Stimulated activated CD8-positive, alpha-beta memory T cell treated with anti-CD3 and anti-CD28 coated beads, Interleukin-7, amount 100 ng/mL, for 48 hours (primary cell): ENCODE measurements around the gene HPN.

Source experiments
- DNase-seq, 2 donors: peaks; one replicate each; pipeline ENCODE4 v3.0.0-alpha.2; 2020; ENCODE audit warnings: low read depth in 1 of 2; ENCODE audit errors: extremely low read depth in 1 of 2

The HPN gene

DNA sequence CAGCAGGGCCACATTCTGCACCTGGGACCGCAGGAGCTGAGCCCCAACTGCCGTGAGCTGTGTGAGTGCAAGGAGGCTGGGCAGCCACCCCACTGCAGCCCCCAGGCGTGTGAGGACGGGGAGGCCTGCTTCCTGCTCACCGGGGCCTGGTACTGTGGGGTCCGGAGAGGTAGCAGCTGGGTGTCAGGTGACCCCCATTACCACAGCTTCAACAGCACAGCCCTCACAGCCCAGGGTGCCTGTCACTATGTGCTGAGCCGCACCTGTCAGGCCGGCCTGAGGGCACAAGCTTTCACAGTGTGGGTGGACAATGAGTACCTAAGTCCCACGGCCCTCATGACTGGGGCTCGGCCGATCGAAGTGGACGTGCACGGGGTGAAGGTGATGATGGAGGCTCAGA lies 38.3 kb downstream of the HPN start:
- DNase-seq: no peak

DNA sequence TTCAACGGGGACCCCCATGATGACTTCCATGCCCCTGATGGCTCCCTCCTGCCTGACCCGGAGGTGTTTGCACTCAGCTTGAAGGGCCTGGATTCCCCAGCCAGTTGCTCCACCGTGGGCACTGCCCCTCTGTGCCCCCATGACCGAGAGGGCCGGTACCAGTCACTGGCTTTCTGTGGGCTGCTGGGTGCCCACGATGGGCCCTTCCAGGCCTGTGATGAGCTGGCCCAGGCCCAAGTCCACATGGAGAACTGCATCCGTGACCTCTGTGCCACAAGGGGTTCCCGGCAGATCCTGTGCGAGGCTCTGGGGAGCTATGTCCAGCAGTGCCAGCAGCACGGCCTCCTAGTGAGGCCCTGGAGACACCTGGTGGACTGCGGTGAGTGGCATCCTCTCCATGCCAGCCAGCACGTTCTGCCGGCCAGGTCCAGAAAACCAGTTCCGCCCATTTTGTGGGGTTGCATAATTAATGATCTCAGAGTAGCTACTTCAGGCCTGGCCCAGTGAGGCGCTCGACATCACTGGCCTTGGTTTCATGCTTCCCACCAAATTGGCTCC lies 39.2 kb downstream of the HPN start:
- DNase-seq: no peak

DNA sequence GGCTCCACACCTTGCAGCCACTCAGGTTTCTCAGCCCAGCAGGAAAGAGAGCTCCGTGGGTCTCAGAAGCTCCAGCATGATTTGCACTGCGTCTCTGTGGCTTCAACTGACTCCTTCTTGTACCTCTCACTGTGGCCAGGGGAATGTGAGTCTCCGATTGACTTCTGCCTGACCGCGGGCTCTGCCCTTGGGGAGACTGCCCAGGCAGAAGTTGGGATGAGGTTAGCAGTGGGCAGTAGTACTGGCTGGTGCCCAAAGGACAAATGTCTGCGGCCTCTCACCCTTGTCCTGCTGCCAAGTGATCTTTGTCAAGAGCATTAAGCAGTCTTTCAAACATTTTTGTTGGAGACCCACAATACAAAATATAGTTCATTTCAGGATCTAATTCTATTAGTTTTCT lies 39.7 kb downstream of the HPN start:
- no peak for DNase-seq

DNA sequence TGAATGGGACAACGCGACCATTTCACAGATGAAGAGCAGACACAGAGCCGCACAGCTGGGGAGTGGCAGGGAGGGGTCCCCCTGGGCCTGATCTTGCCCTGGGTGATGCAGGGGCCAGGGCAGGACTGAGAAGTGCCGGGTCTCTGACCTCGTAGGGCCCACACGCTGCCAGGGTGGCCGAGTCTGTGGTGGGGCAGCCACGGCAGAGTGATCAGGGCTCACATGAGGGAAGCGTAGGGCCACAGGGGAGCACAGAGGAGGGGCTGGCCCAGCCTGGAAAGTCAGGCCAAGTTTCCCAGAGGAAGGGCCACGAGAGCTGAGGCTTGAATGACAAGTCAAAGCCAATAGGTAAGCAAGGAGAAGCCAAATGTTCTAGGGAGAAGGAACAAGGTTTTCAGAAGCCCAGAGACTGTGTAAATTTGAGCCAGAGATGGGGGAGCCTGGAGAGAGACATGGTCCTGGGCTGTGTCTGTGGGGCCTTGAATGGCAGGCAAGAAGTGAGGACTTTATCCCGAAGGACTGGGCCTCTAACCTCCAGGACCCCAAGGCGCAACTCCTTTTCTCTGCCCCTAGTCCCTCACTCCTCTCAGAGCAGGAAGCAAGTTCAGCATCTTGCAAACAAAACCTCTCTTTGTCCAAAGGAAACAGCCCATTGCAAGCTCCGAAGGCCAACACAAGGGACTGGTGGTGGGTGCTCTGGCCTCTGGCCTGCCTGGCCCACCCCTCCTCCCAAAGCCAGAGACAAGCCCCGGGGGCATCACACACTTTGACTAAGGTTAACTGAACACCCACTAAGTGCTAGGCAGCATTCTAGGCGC lies 42.4 kb downstream of the HPN start:
- DNase-seq: no peak

DNA sequence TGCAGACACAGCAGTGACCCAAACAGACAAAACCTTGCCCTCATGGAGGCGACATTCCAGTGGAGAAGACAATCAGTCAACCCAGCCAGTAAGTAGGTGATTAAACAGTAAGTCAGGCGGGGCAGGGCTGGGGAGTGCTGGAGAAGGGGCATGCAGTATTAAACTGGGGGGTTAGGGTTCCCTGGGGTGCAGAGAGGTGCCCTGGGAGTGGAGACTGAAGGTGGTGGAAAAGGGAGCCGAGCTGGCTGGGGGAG lies 42.9 kb downstream of the HPN start:
- DNase-seq: no peak

DNA sequence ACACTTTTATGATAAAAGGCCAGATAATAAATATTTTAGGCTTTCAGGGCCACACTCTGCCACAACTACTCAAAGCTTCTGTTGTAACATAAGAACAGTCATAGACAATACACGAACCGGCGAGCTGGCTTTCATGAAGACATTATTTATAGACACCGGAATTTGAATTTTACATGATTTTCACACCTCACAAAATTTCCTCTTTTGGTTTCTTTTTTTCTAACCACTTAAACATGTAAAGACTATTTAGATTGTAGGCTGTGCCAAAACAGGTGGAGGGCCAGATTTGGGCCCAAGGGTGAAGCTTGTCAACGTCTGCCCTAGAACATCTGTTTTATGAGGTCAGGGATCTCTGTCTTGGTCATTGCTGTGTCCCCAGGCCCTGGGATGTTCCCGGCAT lies 44.4 kb downstream of the HPN start:
- no peak for DNase-seq

DNA sequence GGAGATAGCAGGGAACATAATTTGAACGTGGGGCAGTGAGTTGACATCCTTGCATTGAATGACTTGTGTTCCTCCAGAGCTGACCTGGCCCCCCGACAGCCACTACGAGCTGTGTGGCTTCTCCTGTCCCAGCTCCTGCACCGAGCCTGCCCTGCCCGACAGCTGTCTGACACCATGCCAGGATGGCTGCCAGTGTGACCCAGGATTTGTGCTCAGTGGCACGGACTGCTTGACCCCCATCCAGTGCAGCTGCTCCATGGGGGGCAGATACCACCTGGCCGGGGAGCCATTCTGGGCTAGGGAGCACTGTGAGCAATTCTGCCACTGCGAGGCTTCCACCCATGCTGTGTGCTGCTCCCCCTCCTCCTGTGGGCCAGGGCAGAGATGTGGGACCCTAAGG lies 44.9 kb downstream of the HPN start:
- no peak for DNase-seq

DNA sequence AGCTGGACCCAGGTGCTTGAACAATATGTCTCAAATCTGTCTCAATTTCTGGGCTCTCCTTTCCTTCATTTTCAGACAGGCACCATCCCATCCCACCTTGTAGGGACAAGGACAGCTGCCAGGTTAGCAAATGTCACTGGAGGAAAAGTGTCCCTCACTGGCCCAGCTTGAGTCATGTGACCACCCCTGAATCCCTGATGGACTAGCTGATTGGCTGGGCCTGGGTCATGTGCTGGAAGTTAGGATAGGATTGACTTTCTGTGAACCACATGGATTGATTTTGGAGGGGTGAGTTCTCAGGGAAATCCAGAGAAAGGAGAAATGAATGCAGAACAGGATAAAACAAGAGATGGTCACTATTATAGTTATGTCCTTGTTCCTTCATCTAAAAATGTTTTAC lies 45.9 kb downstream of the HPN start:
- no peak for DNase-seq

DNA sequence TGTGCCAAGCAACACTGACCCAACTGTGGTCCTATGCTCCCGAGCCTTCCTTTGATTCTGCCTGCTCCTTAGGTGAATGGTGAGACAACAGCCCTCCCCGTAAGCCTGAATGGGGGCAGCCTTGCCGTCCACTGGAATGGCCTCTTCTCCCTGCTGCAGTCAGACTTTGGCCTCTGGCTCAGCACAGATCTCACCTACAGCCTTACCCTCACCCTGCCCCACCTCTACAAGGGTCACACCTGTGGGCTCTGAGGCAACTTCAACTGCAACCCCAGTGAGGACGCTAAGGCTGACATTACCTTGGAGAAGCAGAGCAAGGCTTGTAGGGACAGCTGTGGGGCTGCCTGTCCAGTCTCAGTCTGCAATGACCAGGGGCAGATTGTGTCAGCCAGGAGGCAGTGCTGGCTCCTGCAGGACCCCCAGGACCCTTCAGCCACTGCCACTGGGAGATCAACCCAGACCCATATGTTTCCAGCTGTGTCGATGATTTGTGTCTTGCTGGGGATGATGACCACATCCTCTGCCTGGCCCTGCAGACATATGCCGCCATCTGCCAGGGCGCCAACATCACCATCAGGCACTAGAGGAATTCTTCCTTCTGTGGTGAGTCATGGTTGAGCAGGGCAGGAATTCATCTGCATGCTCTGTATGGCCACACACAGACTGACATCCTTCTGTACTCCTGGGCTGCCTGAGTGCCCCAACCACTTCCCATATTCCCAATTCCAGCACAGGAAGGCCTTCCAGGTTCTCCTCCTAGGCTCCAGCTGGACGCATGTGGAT lies 46.8 kb downstream of the HPN start:
- no peak for DNase-seq

DNA sequence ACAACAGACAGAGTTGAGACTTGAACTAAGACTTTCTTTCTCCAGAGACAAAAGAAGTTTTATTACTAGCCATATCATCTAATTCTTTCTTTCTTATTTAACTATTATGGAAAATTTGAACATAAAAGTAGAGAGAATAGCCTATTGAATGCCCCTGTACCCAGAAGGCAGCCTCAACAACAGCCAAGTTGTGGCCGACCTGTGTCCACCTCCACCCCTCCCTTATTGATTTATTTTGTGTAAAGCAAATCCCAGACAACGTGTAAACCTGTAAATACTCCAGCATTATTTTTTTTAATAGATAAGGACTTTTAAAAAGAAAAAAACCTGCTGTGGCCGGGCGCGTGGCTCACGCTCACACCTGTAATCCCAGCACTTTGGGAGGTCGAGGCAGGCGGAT lies 48.0 kb downstream of the HPN start:
- DNase-seq: no peak

DNA sequence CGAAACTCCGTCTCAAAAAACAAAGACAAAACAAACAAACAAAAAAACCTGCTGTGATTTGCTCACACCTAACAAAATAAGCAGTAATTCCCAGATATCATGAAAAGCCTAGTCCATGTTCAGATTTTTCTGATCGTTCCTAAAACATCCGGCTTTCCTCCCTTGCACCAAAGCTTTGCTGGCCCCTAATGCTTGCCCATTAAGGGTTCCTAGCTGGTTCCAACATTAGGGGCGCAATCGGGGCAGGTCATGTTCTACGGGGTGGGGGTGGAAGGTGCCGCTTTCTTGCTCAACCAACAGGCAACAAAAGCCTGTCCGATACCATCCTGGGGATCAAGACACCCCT lies 48.6 kb downstream of the HPN start:
- DNase-seq: no peak

DNA sequence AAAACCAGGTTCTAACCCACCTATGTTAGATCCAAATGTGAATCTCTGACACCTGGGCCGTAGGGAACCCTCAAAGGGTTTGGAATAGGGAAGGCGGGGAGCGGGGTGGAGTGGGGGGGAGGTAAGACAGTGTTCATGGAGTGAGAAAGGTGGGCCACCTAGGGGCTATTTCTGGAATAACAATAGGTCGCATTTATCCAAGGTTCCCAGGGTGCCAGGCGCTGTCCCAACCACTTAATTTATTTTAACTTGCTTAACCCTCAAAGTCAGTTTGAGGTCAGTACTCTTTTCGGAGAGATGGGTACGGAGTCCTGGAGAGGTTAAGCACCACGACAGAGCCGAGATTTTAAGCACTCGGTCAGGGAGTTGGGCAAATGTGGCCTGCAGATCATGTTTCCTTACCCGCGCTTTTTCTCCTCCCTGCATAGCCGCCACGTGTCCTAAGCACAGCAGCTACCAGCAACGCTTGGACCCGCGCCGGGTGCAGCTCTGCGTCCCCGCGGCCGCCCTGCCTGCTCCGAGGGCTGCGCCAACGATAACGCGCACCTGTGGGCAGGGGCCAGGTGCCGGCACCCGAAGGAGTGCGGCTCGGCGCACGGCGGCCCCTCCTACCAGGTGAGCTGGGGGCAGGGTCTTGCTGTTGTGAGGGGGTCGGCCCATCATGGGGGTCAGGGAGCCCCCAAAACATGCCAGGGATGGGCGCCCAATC lies 49.1 kb downstream of the HPN start:
- peak in 1 of 2 donors; percentile 29 for DNase-seq

DNA sequence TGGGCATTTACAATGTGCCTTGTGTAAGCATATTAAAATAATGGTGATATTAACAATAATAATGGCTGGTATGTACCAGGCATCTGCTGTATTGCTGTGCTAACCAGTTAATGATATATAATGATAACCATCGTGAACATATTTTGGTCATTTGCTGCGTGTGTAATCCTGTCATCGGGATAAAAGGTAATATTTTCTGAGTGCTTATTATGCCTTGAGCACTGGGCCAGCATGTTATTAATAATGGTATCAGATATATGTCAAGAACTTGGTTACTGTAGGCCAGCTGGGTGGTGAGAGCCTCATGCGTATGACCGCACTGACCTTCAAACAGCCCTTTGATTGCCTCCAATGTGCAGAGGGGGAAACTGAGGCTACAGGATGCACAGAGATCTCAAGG lies 51.9 kb downstream of the HPN start:
- DNase-seq: no peak

DNA sequence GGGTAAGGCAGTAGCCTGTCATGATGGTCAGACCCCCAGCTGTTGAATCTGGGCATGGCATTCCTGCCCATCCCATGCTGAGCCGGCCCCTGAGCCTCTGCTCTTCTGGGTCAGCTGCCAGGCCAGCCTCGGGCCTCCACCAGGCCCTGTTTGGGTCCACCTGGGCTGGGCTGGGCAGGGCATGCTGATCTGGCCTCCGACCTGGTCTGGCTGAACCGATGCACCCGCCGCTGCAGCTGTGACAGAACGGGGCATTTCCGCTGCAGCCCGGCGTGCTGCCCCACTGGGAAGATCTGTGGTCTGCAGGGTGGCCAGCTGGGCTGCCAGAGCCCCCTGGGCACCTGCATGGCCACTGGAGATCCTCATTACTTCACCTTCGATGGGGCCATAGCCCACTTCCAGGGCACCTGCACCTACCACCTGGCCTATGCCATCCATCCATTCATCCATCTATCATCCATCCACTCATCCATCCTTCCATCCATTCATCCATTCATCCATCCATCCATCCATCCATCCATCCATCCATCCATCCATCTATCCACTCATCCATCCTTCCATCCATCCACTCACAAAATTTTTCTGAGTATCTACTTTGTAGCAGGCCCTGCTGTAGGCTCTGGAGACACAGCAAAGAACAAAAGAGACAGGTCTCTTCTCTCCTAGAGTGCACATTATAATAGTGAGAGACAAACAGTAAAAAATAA lies 52.6 kb downstream of the HPN start:
- no peak for DNase-seq

DNA sequence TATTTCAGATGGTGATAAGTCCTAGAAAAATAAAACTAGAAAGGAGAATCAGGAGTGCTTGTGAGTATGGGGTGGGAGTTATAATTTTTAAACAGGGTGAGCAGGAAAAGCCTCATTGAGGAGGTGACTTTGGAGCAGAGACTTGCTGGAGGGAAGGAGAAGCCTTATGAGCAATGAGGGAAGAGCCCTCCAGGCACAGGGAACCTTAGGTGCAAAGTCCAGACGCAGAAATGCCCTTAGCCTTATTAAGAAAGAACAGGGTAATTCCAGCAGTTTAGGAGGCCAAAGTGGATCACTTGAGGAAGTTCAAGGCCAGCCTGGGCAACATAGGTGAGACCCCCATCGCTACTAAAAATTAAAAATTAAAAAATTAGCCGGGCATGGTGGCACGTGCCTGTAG lies 53.1 kb downstream of the HPN start:
- DNase-seq: no peak

DNA sequence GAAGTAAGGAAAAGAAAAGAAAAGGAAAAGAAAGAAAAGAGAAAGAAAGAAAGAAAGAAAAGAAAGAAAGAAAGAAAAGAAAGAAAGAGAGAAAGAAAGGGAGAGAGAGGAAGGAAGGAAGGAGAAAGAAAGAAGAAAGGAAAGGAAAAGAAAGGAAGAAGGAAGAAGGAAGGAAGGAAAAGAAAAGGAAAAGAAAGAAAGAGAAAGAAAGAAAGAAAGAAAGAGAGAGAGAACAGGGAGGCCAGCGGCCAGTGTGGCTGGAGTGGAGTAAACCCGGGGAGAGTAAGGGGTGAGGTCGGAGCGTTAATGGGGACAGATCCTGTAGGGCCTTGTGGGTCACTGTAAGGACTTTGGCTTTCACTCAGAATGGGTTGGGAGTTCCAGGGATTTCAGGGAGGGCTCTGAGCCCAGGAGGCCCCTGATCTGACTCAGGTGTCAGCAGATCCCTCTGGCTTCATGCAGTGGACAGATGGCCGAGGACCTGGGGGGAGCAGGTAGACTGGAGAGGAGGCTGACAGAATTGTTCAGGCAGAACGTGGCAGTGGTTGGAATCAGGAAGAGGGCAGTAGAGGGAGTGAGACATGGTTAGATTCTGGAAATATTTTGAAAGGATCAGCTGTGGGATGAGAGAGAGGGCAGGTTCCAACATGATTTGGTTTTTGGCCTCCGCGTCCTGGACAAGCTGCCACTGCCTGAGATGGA lies 54.3 kb downstream of the HPN start:
- no peak for DNase-seq

DNA sequence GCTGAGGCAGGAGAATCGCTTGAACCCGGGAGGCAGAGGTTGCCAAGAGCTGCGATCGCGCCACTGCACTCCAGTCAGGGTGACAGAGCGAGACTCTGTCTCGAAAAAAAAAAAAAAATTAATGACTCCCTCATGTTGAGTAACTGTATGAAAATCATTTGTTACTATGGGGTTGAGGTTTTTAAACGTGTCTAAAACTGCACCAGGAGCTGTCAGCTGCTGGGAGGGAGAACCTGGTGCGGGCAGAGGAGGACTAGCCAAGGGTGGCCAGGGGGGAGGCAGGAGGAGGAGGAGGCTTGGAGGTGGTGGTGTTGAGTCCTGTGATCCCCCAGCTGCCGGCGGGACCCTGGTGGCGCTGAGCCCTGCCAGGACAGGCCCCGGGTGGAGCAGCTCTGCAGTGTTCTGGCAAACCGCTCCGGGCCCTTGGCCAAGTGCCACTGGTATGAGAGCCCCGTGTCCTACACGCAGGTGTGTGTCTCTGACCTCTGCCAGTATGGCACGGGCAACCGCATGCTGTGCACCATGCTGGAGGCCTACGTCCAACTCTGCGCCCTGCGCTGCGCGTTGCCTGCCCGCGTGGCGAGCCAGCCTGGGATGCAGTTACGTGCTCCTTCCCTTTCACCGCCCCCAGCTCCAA lies 57.0 kb downstream of the HPN start:
- no peak for DNase-seq

DNA sequence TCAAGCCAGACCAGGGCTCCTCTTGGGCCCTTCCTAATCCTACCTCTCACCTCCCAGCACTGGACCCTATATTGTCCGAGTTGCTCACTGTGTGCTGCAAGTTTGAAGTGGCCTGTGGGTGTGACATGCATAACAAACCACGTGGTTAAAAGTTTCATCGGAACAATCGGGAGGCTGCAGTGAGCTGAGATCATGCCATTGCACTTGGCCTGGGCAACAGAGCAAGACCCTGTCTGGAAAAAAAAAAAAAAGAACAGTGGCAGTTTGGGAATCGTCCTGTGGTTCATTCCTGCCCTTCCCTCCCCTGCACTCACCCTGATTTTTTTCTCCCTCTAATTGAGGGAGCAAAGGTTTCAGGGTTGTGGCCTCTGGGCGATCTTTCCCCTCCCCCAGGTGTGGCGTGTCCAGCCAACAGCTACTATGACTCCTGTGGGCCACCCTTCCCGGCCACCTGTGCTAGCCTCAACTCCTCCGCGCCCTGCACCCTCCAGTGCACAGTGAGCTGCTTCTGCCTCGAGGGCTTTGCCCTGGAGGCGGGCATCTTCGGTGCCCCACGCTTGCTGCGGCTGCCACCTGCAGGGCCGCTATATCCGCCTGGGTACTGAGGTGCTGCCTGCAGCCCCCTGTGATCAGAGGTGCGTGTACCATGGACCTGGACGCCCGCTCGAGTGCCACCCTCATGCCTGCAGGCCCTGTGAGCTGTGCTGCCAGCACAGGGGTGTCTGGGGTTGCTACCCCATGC lies 57.8 kb downstream of the HPN start:
- no peak for DNase-seq

DNA sequence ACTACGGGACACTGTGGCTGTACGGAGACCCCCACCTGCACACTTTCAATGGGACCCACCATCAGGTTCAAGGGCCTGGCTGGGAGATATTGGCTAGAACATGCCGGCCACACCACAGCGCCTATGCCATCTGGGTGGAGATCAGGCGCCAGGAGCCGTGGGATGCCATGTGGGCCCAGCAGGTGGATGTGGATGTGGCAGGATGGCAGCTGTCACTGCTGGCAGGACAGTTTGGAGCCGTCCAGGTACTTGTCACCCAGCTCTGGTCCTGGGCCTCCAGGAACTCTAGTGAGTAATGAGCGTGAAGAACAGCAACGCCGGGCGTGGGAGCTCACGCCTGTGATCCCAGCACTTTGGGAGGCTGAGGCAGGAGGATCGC lies 58.4 kb downstream of the HPN start:
- no peak for DNase-seq
